HFF-Myc (cell line): ENCODE measurements around the gene NR1D2.

ENCODE experiments used
- DNase-seq: peaks from one replicate; pipeline ENCODE4 v3.0.0-alpha.2; 2011; ENCODE audit warnings: low read depth; ENCODE audit errors: extremely low read depth
- H3K4me3 ChIP-seq: replicated peaks from 2 replicates; pipeline ENCODE4 v1.5.1; 2011; ENCODE audit warnings: low read depth, mild to moderate bottlenecking, control low read depth, low read length
- CTCF ChIP-seq: IDR thresholded peaks from 2 replicates; pipeline ENCODE4 v1.5.1; 2012; ENCODE audit warnings: mild to moderate bottlenecking, low read depth, low read length, control low read depth; ENCODE audit errors: missing control alignments

Gene NR1D2

DNA sequence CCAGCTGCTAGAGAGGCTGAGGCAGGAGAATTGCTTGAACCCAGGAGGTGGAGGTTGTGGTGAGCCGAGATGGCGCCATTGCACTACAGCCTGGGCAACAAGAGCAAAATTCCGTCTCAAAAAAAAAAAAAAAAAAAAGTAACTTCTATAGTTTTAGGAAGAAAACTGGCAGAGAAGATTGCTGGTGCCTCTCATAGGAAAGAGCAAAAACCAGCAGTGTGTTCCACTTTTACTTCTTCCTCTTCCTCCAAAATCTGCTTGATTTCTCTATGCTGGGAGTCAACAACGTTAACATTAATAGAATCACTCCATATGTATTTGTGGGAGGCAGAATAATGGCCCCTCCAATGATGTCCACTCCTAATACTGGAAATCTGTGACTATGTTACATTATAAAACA, 12.5 kb upstream of the NR1D2 start:
- no peak overlapping the region for H3K4me3 ChIP-seq
- DNase-seq = no peak
- TF ChIP-seq CTCF = no peak

GRCh38 chr3:23934253-23934652, 10.8 kb upstream of the NR1D2 start:
- no peak overlapping the region for H3K4me3 ChIP-seq
- no peak for TF ChIP-seq CTCF
- DNase-seq = no peak

- no peak for TF ChIP-seq CTCF
- H3K4me3 ChIP-seq = no peak overlapping the region
- no peak for DNase-seq
Observed at GRCh38 chr3:23937296-23937695, 7.8 kb upstream of the NR1D2 start.

GRCh38 chr3:23938688-23939087, 6.4 kb upstream of the NR1D2 start:
- no peak for TF ChIP-seq CTCF

DNA sequence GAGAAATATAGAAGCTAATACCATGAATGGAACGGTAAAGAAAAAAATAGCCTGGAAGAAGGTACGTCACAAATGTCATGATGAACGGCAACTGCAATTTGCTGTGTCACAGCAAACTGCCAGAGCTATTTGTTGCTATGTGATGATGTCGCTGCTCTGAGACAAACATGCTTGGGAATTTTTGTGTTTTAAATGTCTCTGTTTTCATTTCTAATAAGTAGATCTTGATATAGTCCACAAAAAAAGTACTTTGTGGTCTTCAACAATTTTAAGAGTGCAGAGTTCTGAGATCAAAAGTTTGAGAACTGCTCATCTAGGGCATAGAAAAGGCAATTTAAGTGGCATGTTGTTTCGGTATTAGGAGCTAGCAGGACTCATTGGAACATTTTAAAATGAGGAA, 4.3 kb upstream of the NR1D2 start:
- DNase-seq = no peak
- H3K4me3 ChIP-seq = no peak overlapping the region
- TF ChIP-seq CTCF = no peak

More at GRCh38 chr3:23938688-23939087, 6.4 kb upstream of the NR1D2 start:
- H3K4me3 ChIP-seq = no peak overlapping the region
- no peak for DNase-seq

- H3K4me3 ChIP-seq = no peak overlapping the region
- no peak for DNase-seq
- TF ChIP-seq CTCF = no peak
Observed at GRCh38 chr3:23941440-23941839, 3.6 kb upstream of the NR1D2 start.

DNA sequence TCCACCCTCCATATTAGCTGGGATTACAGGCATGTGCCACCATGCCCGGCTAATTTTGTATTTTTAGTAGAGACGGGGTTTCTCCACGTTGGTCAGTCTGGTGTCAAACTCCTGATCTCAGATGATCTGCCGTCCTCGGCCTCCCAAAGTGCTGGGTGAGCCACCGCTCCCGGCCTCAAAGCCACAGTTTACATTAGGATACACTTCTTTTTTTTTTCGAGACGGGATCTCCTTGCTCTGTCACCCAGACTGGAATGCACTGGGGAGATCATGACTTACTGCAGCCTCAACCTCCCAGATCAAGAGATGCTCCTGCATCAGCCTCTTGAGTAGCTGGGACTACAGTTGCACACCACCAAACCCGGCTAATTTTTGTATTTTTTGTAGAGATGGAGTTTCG, 2.5 kb upstream of the NR1D2 start:
- DNase-seq = no peak
- TF ChIP-seq CTCF = no peak
- H3K4me3 ChIP-seq = no peak overlapping the region
